Right atrium auricular region (tissue), 2 donors: ENCODE data around the gene BDKRB2. TPM values are rescaled to one million over a fixed set of nuclear protein-coding genes. Genes with fewer than 3 reads are reported as not detected.

Source experiments
- DNase-seq: peaks from one replicate; pipeline ENCODE4 v3.0.0-alpha.2; 2019; ENCODE audit warnings: low spot score
- H3K27ac ChIP-seq, 2 donors: fragments of 200-600 bp; sonication (generic); 1 replicate in 1 of 2; 2 replicates in 1 of 2; pipeline ENCODE4 v1.5.1; 2016 to 2019
- H3K27me3 ChIP-seq, 2 donors: fragments of 200-600 bp; sonication (generic); one replicate each; pipeline versions ENCODE4 v1.5.1 to v1.6.0; 2017 to 2019
- H3K36me3 ChIP-seq: fragments of 200-600 bp; sonication (generic); one replicate; pipeline ENCODE4 v1.5.1; 2016
- H3K4me1 ChIP-seq, 2 donors: fragments of 200-600 bp; sonication (generic); one replicate each; pipeline versions ENCODE4 v1.5.1 to v1.6.0; 2017 to 2019
- H3K4me3 ChIP-seq, 2 donors: fragments of 200-600 bp; sonication (generic); 1 replicate in 1 of 2; 2 replicates in 1 of 2; pipeline ENCODE4 v1.5.1; 2017 to 2019; ENCODE audit warnings: mild to moderate bottlenecking in 1 of 2, moderate library complexity in 1 of 2
- H3K9me3 ChIP-seq, 2 donors: fragments of 200-600 bp; sonication (generic); one replicate each; pipeline ENCODE4 v1.5.1; 2019
- CTCF ChIP-seq, 2 donors: fragments of 200-600 bp; sonication (generic); IDR thresholded peaks; one replicate each; pipeline ENCODE4 v1.5.1; 2019; ENCODE audit warnings: antibody characterized with exemption in 2 of 2
- total RNA-seq, 2 donors: library from RNA; depleted of rRNA; stranded (reverse); fragments of >200 nt; gene quantifications; one replicate each; pipeline ENCODE4 v1.1.0, GENCODE V29; 2016

Gene BDKRB2
- total RNA-seq, 2 donors from 2014 or later = 1.7 to 2.9 TPM

GRCh38 chr14:96247031-96247430 lies 42.4 kb downstream of the BDKRB2 start:
- no peaks in the 10 kb centered on the region for H3K27me3 ChIP-seq
- no peak for DNase-seq
- H3K4me3 ChIP-seq = no peak overlapping the region
- no peaks in the 10 kb centered on the region for H3K9me3 ChIP-seq
- no peaks in the 10 kb centered on the region for H3K4me1 ChIP-seq
- no peaks in the 10 kb centered on the region for H3K36me3 ChIP-seq
- no peak overlapping the region for H3K27ac ChIP-seq
- TF ChIP-seq CTCF (IDR thresholded peaks at IDR 0.05) = no peak

GRCh38 chr14:96249029-96249428 lies 44.4 kb downstream of the BDKRB2 start:
- Histone ChIP-seq H3K36me3 (no peaks in the 10 kb centered on the region), H3K9me3 (no peaks in the 10 kb centered on the region), H3K4me3 (no peak overlapping the region), H3K27ac (no peak overlapping the region), H3K4me1 (no peaks in the 10 kb centered on the region), H3K27me3 (no peaks in the 10 kb centered on the region)
- DNase-seq = no peak
- no peak for TF ChIP-seq CTCF (IDR thresholded peaks at IDR 0.05)

GRCh38 chr14:96250485-96250884 lies 45.8 kb downstream of the BDKRB2 start:
- no peak for DNase-seq
- Histone ChIP-seq H3K27me3 (no peaks in the 10 kb centered on the region), H3K4me3 (no peak overlapping the region), H3K4me1 (no peaks in the 10 kb centered on the region), H3K27ac (no peak overlapping the region), H3K36me3 (no peaks in the 10 kb centered on the region), H3K9me3 (no peaks in the 10 kb centered on the region)
- TF ChIP-seq CTCF (IDR thresholded peaks at IDR 0.05) = no peak

- no peak for TF ChIP-seq CTCF (IDR thresholded peaks at IDR 0.05)
- no peaks in the 10 kb centered on the region for H3K27me3 ChIP-seq
- H3K4me1 ChIP-seq = no peaks in the 10 kb centered on the region
Measured at GRCh38 chr14:96251656-96252155, 47.1 kb downstream of the BDKRB2 start.

GRCh38 chr14:96252323-96252998 lies 47.8 kb downstream of the BDKRB2 start:
- H3K9me3 ChIP-seq = no peaks in the 10 kb centered on the region
- H3K27ac ChIP-seq = no peak overlapping the region
- H3K4me1 ChIP-seq = no peaks in the 10 kb centered on the region
- no peaks in the 10 kb centered on the region for H3K27me3 ChIP-seq
- TF ChIP-seq CTCF (IDR thresholded peaks at IDR 0.05) = no peak
- no peak for DNase-seq
- no peaks in the 10 kb centered on the region for H3K36me3 ChIP-seq
- H3K4me3 ChIP-seq = no peak overlapping the region

More at GRCh38 chr14:96251656-96252155, 47.1 kb downstream of the BDKRB2 start:
- no peak overlapping the region for H3K4me3 ChIP-seq
- H3K27ac ChIP-seq = no peak overlapping the region
- DNase-seq = no peak
- no peaks in the 10 kb centered on the region for H3K36me3 ChIP-seq
- no peaks in the 10 kb centered on the region for H3K9me3 ChIP-seq
